GM12878 (cell line): ENCODE results near the gene SIVA1. TPM values are rescaled to one million over a fixed set of nuclear protein-coding genes. Genes with fewer than 3 reads are reported as not detected.

Experiments
- ATAC-seq: fragments of 200-7000 bp; cut with Tn5 transposase; 3 replicates; pipeline ENCODE4 v1.9.1; 2020; ENCODE audit warnings: mild to moderate bottlenecking, moderate library complexity
- BruUV-seq: library from RNA; stranded (reverse); fragments of 400-500 nt; replicated peaks from 2 replicates; lab custom pipeline; 2021; lab: Mats Ljungman, UMichigan
- CTCF ChIA-PET: fragments of 300-600 bp; sonication (Branson Sonifier 250); formaldehyde crosslinking; extraction: SDS; loops from one replicate; lab custom pipeline; 2021; ENCODE audit warnings: inconsistent platforms; lab: Yijun Ruan, JAX
- POLR2A ChIA-PET: fragments of 350-600 bp; formaldehyde crosslinking; extraction: SDS; loops from one replicate; lab custom pipeline; 2021; ENCODE audit warnings: inconsistent platforms; lab: Charles Lee
- RAD21 ChIA-PET: fragments of 300-600 bp; sonication (Branson Sonifier 250); formaldehyde crosslinking; loops from one replicate; lab custom pipeline; 2023; ENCODE audit warnings: antibody characterized with exemption; ENCODE audit not compliant: unreplicated experiment; lab: Charles Lee
- SMC1A ChIA-PET: fragments of 300-600 bp; sonication (Branson Sonifier 250); formaldehyde crosslinking; loops from one replicate; lab custom pipeline; 2023; ENCODE audit not compliant: unreplicated experiment, uncharacterized antibody; lab: Charles Lee
- DNase-seq: peaks from one replicate; pipeline ENCODE4 v3.0.0-alpha.2; 2011; ENCODE audit warnings: low read depth, low spot score
- FAIRE-seq: peaks from 3 replicates; lab custom pipeline; 2011; peaks lifted over from hg19 to GRCh38; lab: Jason Lieb, UNC
- H2AFZ ChIP-seq: 2 replicates; pipeline ENCODE4 v1.6.0; 2011; ENCODE audit warnings: low read depth, low read length, control low read depth; ENCODE audit not compliant: control insufficient read depth
- H3K27ac ChIP-seq: 2 replicates; pipeline ENCODE4 v1.5.1; 2011; ENCODE audit warnings: control low read depth; ENCODE audit not compliant: control insufficient read depth, insufficient read depth
- H3K27me3 ChIP-seq, 2 experiments: replicated peaks in 1 of 2; 2 replicates each; pipeline versions ENCODE4 v1.6.0 to v1.6.1; 2011; ENCODE audit warnings: low read length in 1 of 2; ENCODE audit not compliant: control insufficient read depth in 2 of 2, insufficient read depth in 2 of 2
- H3K36me3 ChIP-seq, 2 experiments: 2 replicates each; pipeline ENCODE4 v1.5.1; 2011; ENCODE audit warnings: low read length in 1 of 2; ENCODE audit not compliant: control insufficient read depth in 2 of 2, insufficient read depth in 2 of 2
- H3K4me1 ChIP-seq: 2 replicates; pipeline ENCODE4 v1.6.1; 2011; ENCODE audit warnings: mild to moderate bottlenecking, low read length, moderate library complexity, mixed read lengths; ENCODE audit not compliant: control insufficient read depth, insufficient read depth
- H3K4me2 ChIP-seq: 2 replicates; pipeline ENCODE4 v1.6.0; 2011; ENCODE audit warnings: control low read depth; ENCODE audit not compliant: control insufficient read depth, insufficient read depth
- H3K4me3 ChIP-seq: fragments of 200-600 bp; sonication (generic); 2 replicates; pipeline ENCODE4 v1.5.1; 2016
- H3K79me2 ChIP-seq: 2 replicates; pipeline ENCODE4 v1.6.0; 2011; ENCODE audit warnings: low read length; ENCODE audit not compliant: control insufficient read depth, insufficient read depth
- H3K9ac ChIP-seq: 2 replicates; pipeline ENCODE4 v1.8.0; 2011; ENCODE audit warnings: low read length, control low read depth, mixed read lengths; ENCODE audit not compliant: control insufficient read depth, insufficient read depth
- H3K9me3 ChIP-seq: replicated peaks from 3 replicates; pipeline ENCODE4 v1.5.1; 2011; ENCODE audit warnings: mild to moderate bottlenecking, low read length; ENCODE audit not compliant: control insufficient read depth, insufficient read depth
- H4K20me1 ChIP-seq: 2 replicates; pipeline ENCODE4 v1.6.0; 2011; ENCODE audit not compliant: control insufficient read depth, insufficient read depth
- MEF2B ChIP-seq: fragments of 450-650 bp; IDR thresholded peaks from 2 replicates; pipeline ENCODE4 v1.6.1; 2018; ENCODE audit warnings: mild to moderate bottlenecking, moderate library complexity; ENCODE audit not compliant: partially characterized antibody, poor library complexity, severe bottlenecking
- NR2F1 ChIP-seq: fragments of 450-650 bp; conservative IDR thresholded peaks from 2 replicates; pipeline ENCODE4 v1.6.1; 2017; ENCODE audit warnings: mild to moderate bottlenecking
- PAX5 ChIP-seq: IDR thresholded peaks from 2 replicates; pipeline ENCODE4 v1.6.1; 2011; ENCODE audit warnings: low read depth, low read length, borderline replicate concordance
- SP1 ChIP-seq: IDR thresholded peaks from one replicate; pipeline ENCODE4 v1.6.1; 2011; ENCODE audit warnings: low read depth, low read length
- WGBS: methylation state at CpG from one replicate; pipeline ENCODE4 v1.1.6; 2016; ENCODE audit warnings: low lambda C conversion rate; ENCODE audit not compliant: insufficient replicate concordance, insufficient coverage; ENCODE audit errors: missing lambda C conversion rate; 5-methylcytosine and 5-hydroxymethylcytosine counted together
- in situ Hi-C: fragments of 300-500 bp; cut with MboI; formaldehyde crosslinking; loops from 9 replicates; pipeline ENCODE4 v1.14.3; 2018; ENCODE audit warnings: mixed read lengths
- intact Hi-C: fragments of 100-400 bp; cut with micrococcal nuclease; formaldehyde crosslinking; loops from one replicate; pipeline ENCODE4 v1.14.2; 2022; ENCODE audit not compliant: unreplicated experiment
- polyA plus RNA-seq, 11 experiments: library from polyadenylated mRNA; depleted of rRNA in 4 of 11; unstranded in 6 of 11; stranded (reverse) in 5 of 11; fragments of >200 nt; fragmentation: Nextera tagmentation in 4 of 11; fragmentation: Illumina TruSeq in 1 of 11; extraction: Ambion mirVana in 4 of 11; extraction: Trizol in 1 of 11; gene quantifications; 1 replicate in 1 of 11; 2 replicates in 10 of 11; pipeline versions ENCODE4 v1.2.1 to v1.2.3, GENCODE V29; 2011 to 2016; ENCODE audit warnings: inconsistent platforms in 2 of 11, missing spikeins in 2 of 11, low read depth in 1 of 11
- total RNA-seq, 4 experiments: library from RNA; depleted of rRNA in 3 of 4; stranded (reverse); fragments of >200 nt in 3 of 4; fragmentation: Illumina TruSeq in 1 of 4; extraction: Trizol in 1 of 4; gene quantifications; 2 replicates each; pipeline versions ENCODE4 v1.2.1 to v1.2.3, GENCODE V29; 2013 to 2021
- TF ChIP-seq, protein P1 (sequence below): IDR thresholded peaks from 2 replicates; pipeline ENCODE4 v1.6.1; 2012; ENCODE audit warnings: mild to moderate bottlenecking, low read depth, low read length

Gene SIVA1
- total and polyA plus RNA-seq, 10 of the 15 experiments (the other 5 are each of a cell fraction or from before 2014, with no cell fraction given): 4.6 to 282 (median 106) TPM

DNA sequence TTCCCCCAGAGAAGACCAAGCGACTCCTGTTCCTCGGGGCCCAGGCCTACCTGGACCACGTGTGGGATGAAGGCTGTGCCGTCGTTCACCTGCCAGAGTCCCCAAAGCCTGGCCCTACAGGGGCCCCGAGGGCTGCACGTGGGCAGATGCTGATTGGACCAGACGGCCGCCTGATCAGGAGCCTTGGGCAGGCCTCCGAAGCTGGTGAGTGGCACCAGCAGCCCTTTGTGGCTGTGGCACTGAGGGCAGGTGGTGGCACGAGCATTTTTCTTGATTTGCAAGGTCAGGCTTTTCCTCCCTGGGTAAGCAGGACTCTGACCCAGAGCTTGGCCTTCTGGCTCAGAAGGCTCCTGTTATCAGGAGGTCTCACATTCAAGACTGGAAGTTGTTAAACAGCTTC lies 2.7 kb downstream of the SIVA1 start:
- no peak for TF ChIP-seq NR2F1
- no peak for TF ChIP-seq PAX5
- TF ChIP-seq, protein P1, sequence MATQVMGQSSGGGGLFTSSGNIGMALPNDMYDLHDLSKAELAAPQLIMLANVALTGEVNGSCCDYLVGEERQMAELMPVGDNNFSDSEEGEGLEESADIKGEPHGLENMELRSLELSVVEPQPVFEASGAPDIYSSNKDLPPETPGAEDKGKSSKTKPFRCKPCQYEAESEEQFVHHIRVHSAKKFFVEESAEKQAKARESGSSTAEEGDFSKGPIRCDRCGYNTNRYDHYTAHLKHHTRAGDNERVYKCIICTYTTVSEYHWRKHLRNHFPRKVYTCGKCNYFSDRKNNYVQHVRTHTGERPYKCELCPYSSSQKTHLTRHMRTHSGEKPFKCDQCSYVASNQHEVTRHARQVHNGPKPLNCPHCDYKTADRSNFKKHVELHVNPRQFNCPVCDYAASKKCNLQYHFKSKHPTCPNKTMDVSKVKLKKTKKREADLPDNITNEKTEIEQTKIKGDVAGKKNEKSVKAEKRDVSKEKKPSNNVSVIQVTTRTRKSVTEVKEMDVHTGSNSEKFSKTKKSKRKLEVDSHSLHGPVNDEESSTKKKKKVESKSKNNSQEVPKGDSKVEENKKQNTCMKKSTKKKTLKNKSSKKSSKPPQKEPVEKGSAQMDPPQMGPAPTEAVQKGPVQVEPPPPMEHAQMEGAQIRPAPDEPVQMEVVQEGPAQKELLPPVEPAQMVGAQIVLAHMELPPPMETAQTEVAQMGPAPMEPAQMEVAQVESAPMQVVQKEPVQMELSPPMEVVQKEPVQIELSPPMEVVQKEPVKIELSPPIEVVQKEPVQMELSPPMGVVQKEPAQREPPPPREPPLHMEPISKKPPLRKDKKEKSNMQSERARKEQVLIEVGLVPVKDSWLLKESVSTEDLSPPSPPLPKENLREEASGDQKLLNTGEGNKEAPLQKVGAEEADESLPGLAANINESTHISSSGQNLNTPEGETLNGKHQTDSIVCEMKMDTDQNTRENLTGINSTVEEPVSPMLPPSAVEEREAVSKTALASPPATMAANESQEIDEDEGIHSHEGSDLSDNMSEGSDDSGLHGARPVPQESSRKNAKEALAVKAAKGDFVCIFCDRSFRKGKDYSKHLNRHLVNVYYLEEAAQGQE: no peak
- TF ChIP-seq MEF2B: no peak
- no peak for TF ChIP-seq SP1
- DNase-seq (no peak), FAIRE-seq (no peak), ATAC-seq (no peak)
- no peaks in the 10 kb centered on the region for H3K27me3 ChIP-seq
- RAD21 ChIA-PET: no interaction called here
- H3K4me2 ChIP-seq: peak overlapping the region; percentile 44
- in situ Hi-C loops (no loop called here), intact Hi-C loops (no loop called here)
- H3K9ac ChIP-seq: no peak overlapping the region
- H3K9me3 ChIP-seq: no peaks in the 10 kb centered on the region; the same call in 2 of the 3 replicates
- no TSS peak for BruUV-seq
- H3K27ac ChIP-seq: no peak overlapping the region
- peaks cover 2 to 18% of the 10 kb centered on the region in 2 experiments; a peak in 3 of 4 replicates for H3K36me3 ChIP-seq
- SMC1A ChIA-PET: no interaction called here
- peaks cover 17% of the 10 kb centered on the region for H3K4me1 ChIP-seq
- WGBS: 67% methylated on average over 11 of the region's 11 CpGs
- H4K20me1 ChIP-seq: no peaks in the 10 kb centered on the region
- no peak overlapping the region for H3K4me3 ChIP-seq
- H2AFZ ChIP-seq: no peak overlapping the region
- CTCF ChIA-PET: no interaction called here
- POLR2A ChIA-PET: no interaction called here
- H3K79me2 ChIP-seq: peaks cover 31% of the 10 kb centered on the region
